Brain microvascular endothelial cell (primary cell): ENCODE measurements around the gene KRTAP2-1.
A peak's percentile ranks its signal among the peaks of the same experiment; 100 is the strongest.
"Not testable (repeated sequence)": the region's sequence is repeated elsewhere in the genome, so short reads cannot be mapped to it uniquely, and the experiment has no call there.

ENCODE experiments used
- DNase-seq: peaks from one replicate; pipeline ENCODE4 v3.0.0-alpha.2; 2020
- H3K27ac ChIP-seq: fragments of 250-450 bp; sonication (Bioruptor Pico); 2 replicates; pipeline ENCODE4 v1.5.1; 2020; ENCODE audit warnings: mild to moderate bottlenecking, moderate library complexity
- H3K27me3 ChIP-seq: fragments of 250-450 bp; sonication (Bioruptor Pico); replicated peaks from 2 replicates; pipeline ENCODE4 v1.5.1; 2020; ENCODE audit warnings: mild to moderate bottlenecking
- H3K36me3 ChIP-seq: fragments of 250-450 bp; sonication (Bioruptor Pico); replicated peaks from 2 replicates; pipeline ENCODE4 v1.5.1; 2020; ENCODE audit warnings: mild to moderate bottlenecking
- H3K4me3 ChIP-seq: 2 replicates; pipeline ENCODE4 v1.5.1; 2011; ENCODE audit warnings: low read depth, mild to moderate bottlenecking, control low read depth, low read length, moderate library complexity
- CTCF ChIP-seq: IDR thresholded peaks from 2 replicates; pipeline ENCODE4 v1.5.1; 2011; ENCODE audit warnings: low read depth, mild to moderate bottlenecking, moderate library complexity, low read length, control low read depth, inconsistent platforms; ENCODE audit errors: missing control alignments
- in situ Hi-C: cut with HindIII; loops from 2 replicates; pipeline ENCODE4 v1.10.0; 2017; ENCODE audit warnings: low sequenced_read_pairs, low pct_ligation_motif_present

KRTAP2-1 gene

GRCh38 chr17:41073676-41074075 lies 26.6 kb upstream of the KRTAP2-1 start:
- Histone ChIP-seq H3K27me3 (no peaks in the 10 kb centered on the region), H3K36me3 (no peaks in the 10 kb centered on the region), H3K4me3 (no peak overlapping the region), H3K27ac (no peak overlapping the region)
- in situ Hi-C loops, result no loop called here
- no peak for DNase-seq
- TF ChIP-seq CTCF, result no peak

- in situ Hi-C loops, result no loop called here
- no peaks in the 10 kb centered on the region for H3K36me3 ChIP-seq
- no peaks in the 10 kb centered on the region for H3K27me3 ChIP-seq
- DNase-seq, result no peak
- H3K27ac ChIP-seq, result no peak overlapping the region
- no peak overlapping the region for H3K4me3 ChIP-seq
- TF ChIP-seq CTCF, result no peak
Measured at GRCh38 chr17:41071606-41072360, 24.7 kb upstream of the KRTAP2-1 start.

GRCh38 chr17:41069031-41069430 lies 21.9 kb upstream of the KRTAP2-1 start:
- no peaks in the 10 kb centered on the region for H3K36me3 ChIP-seq
- TF ChIP-seq CTCF, result no peak
- no peaks in the 10 kb centered on the region for H3K27me3 ChIP-seq
- no peak overlapping the region for H3K27ac ChIP-seq
- H3K4me3 ChIP-seq, result no peak overlapping the region
- in situ Hi-C loops, result no loop called here
- no peak for DNase-seq

- Histone ChIP-seq H3K27ac (no peak overlapping the region), H3K36me3 (no peaks in the 10 kb centered on the region), H3K4me3 (no peak overlapping the region), H3K27me3 (no peaks in the 10 kb centered on the region)
- no peak for TF ChIP-seq CTCF
- no peak for DNase-seq
- in situ Hi-C loops, result no loop called here
Measured at GRCh38 chr17:41067281-41067680, 20.2 kb upstream of the KRTAP2-1 start.

- H3K27me3 ChIP-seq, result no peaks in the 10 kb centered on the region
- no peaks in the 10 kb centered on the region for H3K36me3 ChIP-seq
- in situ Hi-C loops, result no loop called here
- H3K4me3 ChIP-seq, result no peak within 1 kb of the TSS
- DNase-seq, result peak; percentile 94
- peak within 1 kb of the TSS; percentile 57 for H3K27ac ChIP-seq
- no peak for TF ChIP-seq CTCF
Measured at GRCh38 chr17:41065829-41066624, 18.9 kb upstream of the KRTAP2-1 start, which contains the start of gene KRTAP2-4. Gene KRTAP2-4, minus strand, starts transcription at chr17:41065879. Its CDS starts 34 bp downstream, at chr17:41065845.

- H3K27ac ChIP-seq, H3K4me3 ChIP-seq, in situ Hi-C loops, H3K27me3 ChIP-seq, H3K36me3 ChIP-seq, DNase-seq: not testable (repeated sequence)
Measured at GRCh38 chr17:41065016-41065689, 18.0 kb upstream of the KRTAP2-1 start.
